GM12891 (cell line): ENCODE measurements around the gene CSMD2.

ENCODE experiments used
- PAX5 ChIP-seq: IDR thresholded peaks from 2 replicates; pipeline ENCODE4 v1.6.1; 2011; ENCODE audit warnings: low read length, moderate library complexity, mild to moderate bottlenecking; ENCODE audit not compliant: insufficient read depth, severe bottlenecking
- POLR2A ChIP-seq: IDR thresholded peaks from 2 replicates; pipeline ENCODE4 v1.6.1; 2011; ENCODE audit warnings: low read depth, low read length, control low read depth
- POLR2AphosphoS5 ChIP-seq: IDR thresholded peaks from 2 replicates; pipeline ENCODE4 v1.6.1; 2011; ENCODE audit warnings: low read depth, low read length, control low read depth
- SPI1 ChIP-seq: IDR thresholded peaks from 2 replicates; pipeline ENCODE4 v1.6.1; 2011; ENCODE audit warnings: low read depth, low read length, control low read depth
- TAF1 ChIP-seq: IDR thresholded peaks from 2 replicates; pipeline ENCODE4 v1.6.1; 2011; ENCODE audit warnings: low read depth, low read length, control low read depth

GRCh38 chr1:33703464-33703863, 461.6 kb downstream of the CSMD2 start:
- TF ChIP-seq POLR2A (no peak), SPI1 (no peak), PAX5 (no peak), TAF1 (no peak), POLR2AphosphoS5 (no peak)
